Measurements from ENCODE around the gene PNO1.
A peak's percentile ranks its signal among the peaks of the same experiment; 100 is the strongest.
"Not testable (repeated sequence)": the region's sequence is repeated elsewhere in the genome, so short reads cannot be mapped to it uniquely, and the experiment has no call there.

PNO1 gene

DNA sequence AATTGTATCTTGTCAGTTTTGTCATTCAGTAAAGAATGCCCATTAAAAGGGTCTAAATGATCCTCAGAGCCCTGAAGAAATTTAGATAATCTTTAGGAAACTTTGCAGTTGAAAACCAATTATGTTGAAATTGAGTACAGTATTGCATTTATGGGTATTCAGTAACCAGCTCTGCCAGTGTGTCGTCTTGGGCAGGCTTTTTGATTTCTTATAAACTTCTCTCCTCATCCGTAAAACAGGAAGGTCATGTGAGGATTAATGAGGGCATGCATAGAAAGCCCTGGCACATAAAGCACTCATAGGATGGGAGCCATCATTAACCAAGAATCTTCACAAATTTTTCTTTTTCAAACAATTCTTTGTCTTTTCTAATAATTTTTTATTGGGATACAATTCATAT lies 14.8 kb downstream of the PNO1 start:
- H3K36me3 Mint-ChIP-seq (ENCODE audit: low read depth): peaks cover 16% of the 10 kb centered on the region
- H3K9me3 Mint-ChIP-seq: no peaks in the 10 kb centered on the region
- H3K27ac Mint-ChIP-seq: no peak overlapping the region
- H3K27me3 Mint-ChIP-seq (ENCODE audit: low read depth): no peaks in the 10 kb centered on the region
- H3K4me1 Mint-ChIP-seq (ENCODE audit: low read depth): peaks cover 4% of the 10 kb centered on the region
- H3K4me3 Mint-ChIP-seq: no peak overlapping the region
- no peak for DNase-seq (ENCODE audit: low spot score)

DNA sequence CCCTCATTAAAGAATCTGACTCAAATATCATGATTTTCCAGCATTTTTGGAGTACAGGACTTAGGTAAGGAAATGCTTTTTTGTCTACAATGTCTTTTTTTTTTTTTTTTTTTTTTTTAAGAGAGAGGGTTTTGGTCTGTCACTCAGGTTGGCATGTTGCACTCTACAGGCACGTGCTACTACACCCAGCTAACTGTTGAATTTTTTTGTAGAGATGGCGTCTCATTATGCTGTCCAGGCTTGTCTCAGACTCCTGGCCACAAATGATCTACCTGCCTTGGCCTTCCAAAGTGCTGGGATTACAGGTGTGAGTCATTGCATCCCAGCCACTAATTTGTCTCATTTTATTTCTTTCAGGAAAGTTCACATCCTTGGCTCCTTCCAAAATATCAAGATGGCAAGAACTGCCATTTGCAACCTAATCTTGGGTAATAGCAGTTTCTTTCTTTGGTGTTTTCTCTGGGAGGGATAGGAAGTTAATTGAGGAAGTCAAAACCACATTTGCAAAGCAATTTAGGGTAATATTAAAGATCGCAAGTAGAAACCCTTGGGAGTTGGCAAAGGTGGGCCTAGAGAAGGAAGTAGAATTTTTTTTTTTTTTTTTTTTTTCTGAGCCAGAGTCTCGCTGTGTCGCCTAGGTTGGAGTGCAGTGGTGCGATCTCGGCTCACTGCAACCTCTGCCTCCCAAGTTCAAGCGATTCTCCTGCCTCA lies 15.5 kb downstream of the PNO1 start:
- Mint-ChIP-seq H3K27me3 (ENCODE audit: low read depth) (no peaks in the 10 kb centered on the region), H3K27ac (no peak overlapping the region), H3K4me1 (ENCODE audit: low read depth) (peaks cover 4% of the 10 kb centered on the region), H3K4me3 (no peak overlapping the region), H3K36me3 (ENCODE audit: low read depth) (peaks cover 13% of the 10 kb centered on the region), H3K9me3 (no peaks in the 10 kb centered on the region)
- DNase-seq (ENCODE audit: low spot score): no peak

DNA sequence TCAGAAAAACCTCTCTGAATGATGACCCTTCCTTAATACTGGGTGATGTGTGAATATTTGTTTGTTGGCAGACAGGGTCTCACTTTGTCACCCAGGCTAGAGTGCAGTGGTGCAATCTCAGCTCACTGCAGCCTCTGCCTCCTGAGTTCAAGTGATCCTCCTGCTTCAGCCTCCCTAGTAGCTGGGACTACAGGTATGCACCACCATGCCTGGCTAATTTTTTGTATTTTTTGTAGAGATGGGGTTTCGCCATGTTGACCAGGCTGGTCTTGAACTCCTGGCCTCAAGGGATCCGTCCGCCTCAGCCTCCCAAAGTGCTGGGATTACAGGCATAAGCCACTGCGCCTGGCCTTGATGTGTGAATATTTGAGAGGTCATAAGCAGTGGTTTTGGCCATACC lies 17.5 kb downstream of the PNO1 start:
- H3K27me3 Mint-ChIP-seq (ENCODE audit: low read depth); H3K9me3 Mint-ChIP-seq; H3K4me3 Mint-ChIP-seq; DNase-seq (ENCODE audit: low spot score); H3K4me1 Mint-ChIP-seq (ENCODE audit: low read depth); H3K27ac Mint-ChIP-seq: not testable (repeated sequence)
- H3K36me3 Mint-ChIP-seq (ENCODE audit: low read depth): peaks cover 17% of the 10 kb centered on the region

DNA sequence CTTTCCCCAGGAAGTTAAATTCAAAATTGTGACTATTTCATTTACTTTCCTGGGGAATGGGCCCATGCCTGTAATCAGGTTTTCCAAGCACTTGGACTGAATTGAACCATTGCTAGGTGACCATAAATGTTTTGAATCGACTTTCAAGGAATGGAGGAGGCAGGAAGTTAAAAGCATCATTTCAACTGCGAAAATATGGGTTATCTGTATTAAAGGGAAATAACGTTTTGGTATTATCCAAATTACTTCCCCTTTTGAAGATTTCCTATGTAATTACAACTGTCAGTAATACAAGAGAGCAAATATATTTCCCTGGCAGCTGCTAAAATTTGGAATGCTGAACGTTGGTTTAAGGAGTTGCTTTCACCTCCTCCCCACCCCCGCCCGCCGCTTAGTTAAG lies 19.0 kb downstream of the PNO1 start:
- H3K27ac Mint-ChIP-seq: no peak overlapping the region
- no peaks in the 10 kb centered on the region for H3K27me3 Mint-ChIP-seq (ENCODE audit: low read depth)
- DNase-seq (ENCODE audit: low spot score): no peak
- no peaks in the 10 kb centered on the region for H3K9me3 Mint-ChIP-seq
- no peak overlapping the region for H3K4me3 Mint-ChIP-seq
- H3K4me1 Mint-ChIP-seq (ENCODE audit: low read depth): peaks cover 7% of the 10 kb centered on the region
- H3K36me3 Mint-ChIP-seq (ENCODE audit: low read depth): peaks cover 21% of the 10 kb centered on the region

DNA sequence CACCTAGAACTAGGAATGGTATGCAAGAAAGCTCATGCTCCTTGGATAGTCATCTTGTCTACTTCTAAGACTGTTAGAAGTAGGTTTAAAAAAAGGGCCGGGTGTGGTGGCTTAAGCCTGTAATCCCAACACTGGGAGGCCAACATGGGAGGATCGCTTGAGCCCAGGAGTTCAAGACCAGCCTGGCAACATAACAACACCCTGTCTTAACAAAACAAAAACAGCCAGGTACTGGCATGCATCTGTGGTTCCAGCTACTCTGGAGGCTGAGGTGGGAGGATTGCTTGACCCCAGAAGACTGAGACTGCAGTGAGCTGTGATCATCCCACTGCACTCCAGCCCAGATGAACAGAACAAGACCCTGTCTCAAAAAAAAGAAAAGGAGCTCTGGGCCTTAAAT lies 19.9 kb downstream of the PNO1 start:
- H3K4me3 Mint-ChIP-seq: no peak overlapping the region
- H3K36me3 Mint-ChIP-seq (ENCODE audit: low read depth): peaks cover 26% of the 10 kb centered on the region
- DNase-seq (ENCODE audit: low spot score): no peak
- no peak overlapping the region for H3K27ac Mint-ChIP-seq
- H3K9me3 Mint-ChIP-seq: no peaks in the 10 kb centered on the region
- peaks cover 9% of the 10 kb centered on the region for H3K4me1 Mint-ChIP-seq (ENCODE audit: low read depth)
- H3K27me3 Mint-ChIP-seq (ENCODE audit: low read depth): no peaks in the 10 kb centered on the region

DNA sequence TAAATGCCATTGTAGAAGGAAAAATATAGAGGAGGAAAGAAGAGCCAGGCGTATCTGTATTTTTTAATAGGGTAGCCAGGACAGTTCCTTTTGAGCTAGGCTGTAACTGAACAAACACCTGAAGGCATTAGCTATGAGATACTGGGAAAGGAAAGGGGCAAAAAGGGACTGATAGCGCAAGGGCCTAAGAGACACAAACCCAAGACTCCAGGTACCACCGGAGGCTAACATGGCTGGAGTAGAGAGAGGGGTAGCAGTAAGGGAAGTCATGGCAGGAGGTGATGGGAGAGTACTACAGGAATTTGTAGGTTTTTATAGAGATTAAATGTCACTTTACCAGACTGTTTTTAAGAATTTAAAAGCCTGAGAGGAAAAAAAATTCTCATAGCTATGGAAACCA lies 20.7 kb downstream of the PNO1 start:
- Mint-ChIP-seq H3K27ac (peak overlapping the region; percentile 46), H3K4me1 (ENCODE audit: low read depth) (peaks cover 5% of the 10 kb centered on the region), H3K27me3 (ENCODE audit: low read depth) (no peaks in the 10 kb centered on the region), H3K4me3 (no peak overlapping the region), H3K36me3 (ENCODE audit: low read depth) (peaks cover 26% of the 10 kb centered on the region), H3K9me3 (no peaks in the 10 kb centered on the region)
- no peak for DNase-seq (ENCODE audit: low spot score)

DNA sequence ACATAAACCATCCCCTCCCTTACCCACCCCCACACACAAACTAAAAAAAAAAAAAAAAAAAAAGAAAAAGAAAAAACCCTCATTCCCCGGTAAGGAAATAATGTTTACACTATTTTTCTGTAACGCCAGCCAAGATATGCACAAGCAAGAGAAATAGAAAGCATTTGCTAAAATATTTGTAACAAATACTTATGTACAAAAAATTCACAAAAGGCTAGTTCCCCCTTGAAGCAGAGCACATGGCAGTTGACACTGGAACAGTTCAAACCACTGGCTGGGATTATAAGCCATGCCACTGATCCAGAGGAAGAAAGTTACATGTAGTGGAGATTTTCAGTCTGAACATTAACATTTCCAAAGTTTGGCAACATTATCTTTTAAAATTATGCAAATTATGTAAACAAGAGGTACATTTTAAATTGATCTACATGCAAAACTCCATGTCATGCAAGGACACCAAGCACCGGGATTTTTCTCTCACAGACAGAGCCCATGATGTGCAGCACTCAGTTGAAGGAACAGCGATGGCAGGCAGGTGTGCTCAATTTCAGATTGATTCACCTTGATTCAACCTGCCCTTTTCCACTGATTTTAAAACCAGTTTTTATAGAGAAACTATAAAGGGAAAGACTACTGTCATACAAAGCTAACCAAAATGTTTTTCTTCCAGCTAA lies 21.4 kb downstream of the PNO1 start:
- H3K9me3 Mint-ChIP-seq: no peaks in the 10 kb centered on the region
- no peak overlapping the region for H3K27ac Mint-ChIP-seq
- H3K36me3 Mint-ChIP-seq (ENCODE audit: low read depth): peaks cover 26% of the 10 kb centered on the region
- H3K4me3 Mint-ChIP-seq: no peak overlapping the region
- peaks cover 7% of the 10 kb centered on the region for H3K4me1 Mint-ChIP-seq (ENCODE audit: low read depth)
- no peak for DNase-seq (ENCODE audit: low spot score)
- no peaks in the 10 kb centered on the region for H3K27me3 Mint-ChIP-seq (ENCODE audit: low read depth)

DNA sequence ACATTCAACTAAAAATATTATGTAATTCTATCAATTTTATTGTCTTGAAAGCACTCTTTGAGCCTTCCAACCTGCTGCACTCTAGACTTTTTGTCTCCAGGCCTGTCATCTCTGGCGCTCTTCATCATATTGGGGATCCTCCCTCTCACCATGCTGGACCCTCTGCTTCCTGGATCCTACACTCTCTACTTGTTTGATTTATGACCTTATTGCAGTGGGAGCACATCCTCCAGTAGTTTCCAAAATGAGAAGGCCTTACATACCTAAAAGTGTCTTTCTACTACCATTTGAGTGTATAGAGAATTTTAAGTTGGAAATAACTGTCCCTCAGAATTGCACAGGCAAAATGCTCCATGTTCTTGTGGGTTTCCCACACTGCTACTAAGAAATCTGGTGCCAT lies 25.2 kb downstream of the PNO1 start:
- Mint-ChIP-seq H3K27ac (no peak overlapping the region), H3K36me3 (ENCODE audit: low read depth) (peaks cover 39% of the 10 kb centered on the region), H3K4me1 (ENCODE audit: low read depth) (peaks cover 19% of the 10 kb centered on the region), H3K9me3 (no peaks in the 10 kb centered on the region), H3K4me3 (no peak overlapping the region), H3K27me3 (ENCODE audit: low read depth) (no peaks in the 10 kb centered on the region)
- no peak for DNase-seq (ENCODE audit: low spot score)

DNA sequence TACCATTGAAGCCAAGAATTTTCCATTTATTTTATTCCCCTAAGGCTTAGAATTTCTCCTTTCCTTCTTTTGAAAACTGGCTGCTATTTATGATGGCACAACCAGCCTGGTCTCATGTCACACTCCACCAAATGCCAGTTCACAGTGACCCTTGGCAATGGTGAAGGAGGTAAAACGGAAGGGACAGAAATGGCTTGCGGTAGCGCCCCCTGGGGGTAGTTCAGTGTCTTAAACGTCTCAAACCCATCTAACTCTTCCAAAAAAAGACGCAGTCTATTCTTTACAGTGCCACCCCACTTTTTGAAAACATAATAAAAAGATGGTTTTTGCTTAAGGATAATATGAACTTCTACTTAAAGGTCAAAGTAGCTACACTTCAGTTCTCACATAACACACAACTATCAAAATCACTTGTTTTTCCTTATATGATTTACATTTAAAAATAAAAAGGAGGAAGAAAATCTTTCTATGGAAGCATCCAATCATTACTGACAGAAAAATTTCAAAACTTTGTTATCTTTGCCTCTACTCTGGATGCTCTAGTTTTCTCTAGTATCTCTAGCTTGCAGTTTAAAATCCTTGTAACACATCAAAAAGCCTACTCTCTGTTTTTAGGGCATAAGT lies 28.0 kb downstream of the PNO1 start:
- peaks cover 36% of the 10 kb centered on the region for H3K36me3 Mint-ChIP-seq (ENCODE audit: low read depth)
- H3K4me1 Mint-ChIP-seq (ENCODE audit: low read depth): peaks cover 27% of the 10 kb centered on the region
- H3K27ac Mint-ChIP-seq: no peak overlapping the region
- H3K9me3 Mint-ChIP-seq: no peaks in the 10 kb centered on the region
- H3K27me3 Mint-ChIP-seq (ENCODE audit: low read depth): no peaks in the 10 kb centered on the region
- peak; percentile 41 for DNase-seq (ENCODE audit: low spot score)
- H3K4me3 Mint-ChIP-seq: no peak overlapping the region

DNA sequence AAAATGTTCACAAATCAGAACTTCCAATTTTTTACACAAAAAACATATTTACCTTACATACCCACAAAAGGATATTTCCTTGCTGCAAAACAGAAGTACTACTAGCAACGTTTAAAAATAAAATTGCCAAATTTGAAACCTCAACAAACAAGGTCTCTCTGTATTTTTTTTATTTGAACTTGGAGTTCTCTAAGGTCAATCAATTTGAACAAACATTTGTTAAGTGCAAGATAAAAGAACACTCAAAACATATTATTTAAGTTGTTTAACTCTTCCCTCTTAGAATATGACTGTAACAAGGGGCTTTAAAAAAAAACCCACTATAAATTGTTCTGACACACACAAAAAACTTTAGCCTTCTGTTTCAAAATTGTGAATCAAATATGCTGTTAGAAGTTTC lies 29.6 kb downstream of the PNO1 start:
- Mint-ChIP-seq H3K4me1 (ENCODE audit: low read depth) (peaks cover 30% of the 10 kb centered on the region), H3K36me3 (ENCODE audit: low read depth) (peaks cover 29% of the 10 kb centered on the region), H3K4me3 (no peak overlapping the region), H3K27me3 (ENCODE audit: low read depth) (no peaks in the 10 kb centered on the region), H3K27ac (no peak overlapping the region), H3K9me3 (no peaks in the 10 kb centered on the region)
- DNase-seq (ENCODE audit: low spot score): no peak

DNA sequence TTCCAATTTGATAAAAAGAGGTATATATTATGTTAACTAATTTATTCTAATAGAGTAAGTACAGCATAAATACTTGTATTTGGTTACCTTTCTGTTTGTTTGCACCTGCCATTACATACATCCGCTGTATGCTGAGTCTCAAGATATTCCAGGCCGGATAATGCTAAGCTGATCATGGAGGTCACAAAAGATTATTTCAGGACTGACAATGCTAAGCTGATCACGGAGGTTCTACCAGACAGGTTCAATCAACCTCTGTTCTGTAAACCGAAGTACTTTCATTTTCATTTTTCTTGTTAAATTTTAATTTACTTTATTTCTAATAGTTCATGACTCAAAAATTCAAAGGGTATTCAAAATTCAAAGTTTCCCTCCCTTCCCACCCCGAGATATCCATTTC lies 31.1 kb downstream of the PNO1 start:
- no peaks in the 10 kb centered on the region for H3K27me3 Mint-ChIP-seq (ENCODE audit: low read depth)
- peaks cover 20% of the 10 kb centered on the region for H3K36me3 Mint-ChIP-seq (ENCODE audit: low read depth)
- DNase-seq (ENCODE audit: low spot score): no peak
- peaks cover 31% of the 10 kb centered on the region for H3K4me1 Mint-ChIP-seq (ENCODE audit: low read depth)
- no peaks in the 10 kb centered on the region for H3K9me3 Mint-ChIP-seq
- no peak overlapping the region for H3K27ac Mint-ChIP-seq
- no peak overlapping the region for H3K4me3 Mint-ChIP-seq

DNA sequence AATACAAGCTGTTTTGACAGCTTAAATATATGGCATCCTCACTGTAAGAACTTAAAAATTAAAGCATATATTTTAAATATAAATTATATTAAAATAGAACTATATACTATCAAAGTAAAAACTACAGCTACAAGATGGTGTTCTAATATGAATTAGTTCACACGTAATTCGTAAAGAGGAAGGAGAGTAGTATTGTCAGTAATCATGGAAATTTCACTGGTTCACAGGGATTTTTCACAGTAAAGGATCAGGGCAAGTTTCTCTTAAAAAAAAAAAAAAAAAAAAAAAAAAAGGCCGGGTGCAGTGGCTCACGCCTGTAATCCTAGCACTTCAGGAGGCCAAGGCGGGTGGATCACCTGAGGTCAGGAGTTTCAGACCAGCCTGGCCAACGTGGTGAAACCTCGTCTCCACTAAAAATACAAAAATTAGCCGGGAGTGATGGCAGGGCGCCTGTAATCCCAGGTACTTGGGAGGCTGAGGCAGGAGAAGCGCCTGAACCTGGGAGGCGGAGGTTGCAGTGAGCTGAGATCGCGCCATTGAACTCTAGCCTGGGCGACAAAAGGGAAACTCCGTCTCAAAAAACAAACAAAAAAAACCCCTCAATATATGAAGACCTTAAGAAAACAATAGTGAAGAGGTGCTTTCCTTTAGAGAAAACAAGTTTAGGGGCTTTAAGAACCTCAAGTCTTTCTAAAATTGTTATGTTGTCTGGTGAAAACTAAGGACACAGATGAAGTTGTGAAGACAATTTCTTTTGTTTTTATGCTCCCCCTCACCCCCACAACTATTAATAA lies 32.5 kb downstream of the PNO1 start:
- no peaks in the 10 kb centered on the region for H3K9me3 Mint-ChIP-seq
- H3K27ac Mint-ChIP-seq: peak overlapping the region; percentile 63
- H3K36me3 Mint-ChIP-seq (ENCODE audit: low read depth): peaks cover 18% of the 10 kb centered on the region
- no peak overlapping the region for H3K4me3 Mint-ChIP-seq
- no peaks in the 10 kb centered on the region for H3K27me3 Mint-ChIP-seq (ENCODE audit: low read depth)
- H3K4me1 Mint-ChIP-seq (ENCODE audit: low read depth): peaks cover 31% of the 10 kb centered on the region
- DNase-seq (ENCODE audit: low spot score): no peak

DNA sequence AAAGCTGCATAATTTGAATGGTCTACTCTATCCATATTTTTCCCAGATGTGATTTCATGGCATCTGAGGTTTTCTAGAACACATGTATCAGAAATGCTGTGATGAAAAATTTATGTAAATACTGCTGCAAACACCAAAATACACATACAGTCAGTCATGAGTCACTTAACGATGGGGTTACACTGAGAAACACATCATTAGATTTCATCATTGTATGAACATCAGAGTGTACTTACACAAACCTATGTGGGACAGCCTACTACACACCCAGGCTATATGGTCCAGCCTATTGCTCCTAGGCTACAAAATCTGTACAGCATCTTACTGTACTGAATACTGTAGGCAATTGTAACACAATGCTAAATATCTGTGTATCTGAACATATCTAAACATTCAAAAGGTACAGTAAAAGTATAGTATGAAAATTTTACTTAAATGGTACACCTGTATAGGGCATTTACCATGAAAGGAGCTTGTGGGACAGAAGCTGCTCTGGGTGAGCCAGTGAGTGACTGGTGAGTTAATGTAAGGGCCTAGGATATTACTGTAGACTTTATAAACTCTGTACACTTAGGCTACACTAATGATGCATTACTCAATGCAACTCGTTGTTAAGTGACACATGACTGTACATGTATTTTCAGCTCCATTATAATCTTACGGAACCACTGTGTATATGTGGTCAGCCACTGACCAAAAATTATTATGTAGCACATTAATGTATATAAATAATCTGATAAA lies 33.5 kb downstream of the PNO1 start:
- Mint-ChIP-seq H3K4me1 (ENCODE audit: low read depth) (peaks cover 29% of the 10 kb centered on the region), H3K27ac (no peak overlapping the region)
- DNase-seq (ENCODE audit: low spot score): no peak

More for the DNA sequence above, 33.5 kb downstream of the PNO1 start:
- Mint-ChIP-seq H3K9me3 (no peaks in the 10 kb centered on the region), H3K4me3 (no peak overlapping the region), H3K36me3 (ENCODE audit: low read depth) (peaks cover 11% of the 10 kb centered on the region), H3K27me3 (ENCODE audit: low read depth) (no peaks in the 10 kb centered on the region)
